Mesenchymal stem cell (in vitro differentiated cells and primary cell): ENCODE measurements around the gene NFATC2.

Source experiments
- DNase-seq: peaks from one replicate; pipeline ENCODE4 v3.0.0-alpha.2; 2013
- H2AFZ ChIP-seq: one replicate; pipeline ENCODE4 v1.6.1; 2013; ENCODE audit warnings: low read depth, mild to moderate bottlenecking, control low read depth, inconsistent platforms, low read length, moderate library complexity
- H2AK5ac ChIP-seq: 2 replicates; pipeline ENCODE4 v1.6.1; 2013; ENCODE audit warnings: low read length, moderate library complexity, mild to moderate bottlenecking, inconsistent platforms; ENCODE audit not compliant: severe bottlenecking
- H2BK120ac ChIP-seq: one replicate; pipeline ENCODE4 v1.6.1; 2013; ENCODE audit warnings: low read depth, mild to moderate bottlenecking, inconsistent platforms, low read length, moderate library complexity
- H2BK12ac ChIP-seq, 2 experiments: one replicate each; pipeline ENCODE4 v1.6.1; 2013; ENCODE audit warnings: inconsistent platforms in 2 of 2, low read length in 2 of 2, mild to moderate bottlenecking in 2 of 2, moderate library complexity in 2 of 2, control low read depth in 1 of 2
- H2BK15ac ChIP-seq: one replicate; pipeline ENCODE4 v1.6.1; 2013; ENCODE audit warnings: mild to moderate bottlenecking, low read depth, inconsistent platforms; ENCODE audit not compliant: poor library complexity, severe bottlenecking
- H2BK5ac ChIP-seq: 2 replicates; pipeline ENCODE4 v1.6.1; 2013; ENCODE audit warnings: low read depth, mild to moderate bottlenecking, low read length, control low read depth, inconsistent platforms; ENCODE audit not compliant: poor library complexity, severe bottlenecking
- H3K14ac ChIP-seq, 2 experiments: one replicate each; pipeline ENCODE4 v1.6.1; 2013; ENCODE audit warnings: inconsistent platforms in 2 of 2, low read length in 2 of 2, control low read depth in 1 of 2, mild to moderate bottlenecking in 1 of 2, moderate library complexity in 1 of 2
- H3K18ac ChIP-seq, 2 experiments: one replicate each; pipeline ENCODE4 v1.6.1; 2013; ENCODE audit warnings: inconsistent platforms in 2 of 2, low read length in 2 of 2, control low read depth in 1 of 2, low read depth in 1 of 2, mild to moderate bottlenecking in 1 of 2
- H3K23ac ChIP-seq, 2 experiments: one replicate each; pipeline ENCODE4 v1.6.1; 2013; ENCODE audit warnings: inconsistent platforms in 2 of 2, low read length in 2 of 2, mild to moderate bottlenecking in 2 of 2, moderate library complexity in 2 of 2, control low read depth in 1 of 2
- H3K27ac ChIP-seq: 2 replicates; pipeline ENCODE4 v1.5.1; 2013; ENCODE audit warnings: mild to moderate bottlenecking, moderate library complexity, low read length, control low read depth, inconsistent platforms; ENCODE audit not compliant: poor library complexity, severe bottlenecking
- H3K27me3 ChIP-seq, 2 experiments: 2 replicates each; pipeline versions ENCODE4 v1.6.1 to v1.7.0; 2013; ENCODE audit warnings: low read length in 2 of 2, mild to moderate bottlenecking in 2 of 2, moderate library complexity in 2 of 2, control low read depth in 1 of 2, inconsistent platforms in 1 of 2; ENCODE audit not compliant: control insufficient read depth in 1 of 2, insufficient read depth in 1 of 2
- H3K36me3 ChIP-seq, 2 experiments: 2 replicates each; pipeline versions ENCODE4 v1.6.1 to v1.7.0; 2013; ENCODE audit warnings: low read length in 2 of 2, control low read depth in 1 of 2, inconsistent platforms in 1 of 2, low read depth in 1 of 2, mild to moderate bottlenecking in 1 of 2; ENCODE audit not compliant: insufficient read depth in 2 of 2, control insufficient read depth in 1 of 2
- H3K4ac ChIP-seq, 2 experiments: one replicate each; pipeline ENCODE4 v1.6.1; 2013; ENCODE audit warnings: inconsistent platforms in 2 of 2, low read length in 2 of 2, mild to moderate bottlenecking in 2 of 2, moderate library complexity in 2 of 2, control low read depth in 1 of 2, low read depth in 1 of 2
- H3K4me1 ChIP-seq: 2 replicates; pipeline ENCODE4 v1.6.1; 2013; ENCODE audit warnings: low read depth, low read length, control low read depth; ENCODE audit not compliant: control insufficient read depth, insufficient read depth
- H3K4me2 ChIP-seq: 2 replicates; pipeline ENCODE4 v1.6.1; 2013; ENCODE audit warnings: low read length, mild to moderate bottlenecking, inconsistent platforms; ENCODE audit not compliant: poor library complexity, severe bottlenecking
- H3K4me3 ChIP-seq, 2 experiments: 2 replicates each; pipeline versions ENCODE4 v1.5.1 to v1.7.0; 2013; ENCODE audit warnings: low read length in 2 of 2, mild to moderate bottlenecking in 2 of 2, control low read depth in 1 of 2, low read depth in 1 of 2; ENCODE audit not compliant: insufficient read depth in 1 of 2
- H3K79me1 ChIP-seq: replicated peaks from 2 replicates; pipeline ENCODE4 v1.6.1; 2013; ENCODE audit warnings: mild to moderate bottlenecking, control low read depth, low read length, inconsistent platforms; ENCODE audit not compliant: poor library complexity, severe bottlenecking
- H3K9ac ChIP-seq: 2 replicates; pipeline ENCODE4 v1.7.0; 2013; ENCODE audit warnings: mild to moderate bottlenecking, low read length, moderate library complexity
- H3K9me3 ChIP-seq: 2 replicates; pipeline ENCODE4 v1.7.0; 2013; ENCODE audit warnings: mild to moderate bottlenecking, low read length; ENCODE audit not compliant: control insufficient read depth
- H4K8ac ChIP-seq: one replicate; pipeline ENCODE4 v1.6.1; 2013; ENCODE audit warnings: inconsistent platforms, mild to moderate bottlenecking, low read length, moderate library complexity
- H4K91ac ChIP-seq: one replicate; pipeline ENCODE4 v1.6.1; 2013; ENCODE audit warnings: mild to moderate bottlenecking, low read length, inconsistent platforms
- WGBS: methylation state at CpG from one replicate; pipeline ENCODE4 v1.1.7; 2013; ENCODE audit warnings: mixed read lengths; 5-methylcytosine and 5-hydroxymethylcytosine counted together

Gene NFATC2

GRCh38 chr20:51382111-51382985 lies 160.2 kb downstream of the NFATC2 start:
- Histone ChIP-seq H3K4me2 (no peak overlapping the region), H3K4me1 (peaks cover 13% of the 10 kb centered on the region), H3K36me3 (peaks cover 0 to 3% of the 10 kb centered on the region in 2 experiments)

GRCh38 chr20:51381557-51381956 lies 161.0 kb downstream of the NFATC2 start:
- Histone ChIP-seq H2AFZ (no peak overlapping the region), H3K4me1 (peaks cover 13% of the 10 kb centered on the region), H3K36me3 (peaks cover 0 to 3% of the 10 kb centered on the region in 2 experiments), H3K4me2 (no peak overlapping the region), H3K79me1 (no peaks in the 10 kb centered on the region), H4K91ac (no peak overlapping the region), H3K27ac (no peak overlapping the region), H2BK120ac (no peak overlapping the region), H3K4ac (no peak overlapping the region), H2BK15ac (no peak overlapping the region), H3K23ac (no peak overlapping the region), H2BK12ac (no peak overlapping the region), H3K4me3 (no peak overlapping the region), H2AK5ac (no peak overlapping the region), H3K9ac (no peak overlapping the region), H3K14ac (no peak overlapping the region), H4K8ac (no peak overlapping the region), H3K27me3 (peaks cover 0 to 6% of the 10 kb centered on the region in 2 experiments), H3K18ac (no peak overlapping the region), H3K9me3 (no peaks in the 10 kb centered on the region), H2BK5ac (no peak overlapping the region)
- WGBS, result 95% methylated on average over 12 of the region's 12 CpGs
- DNase-seq, result no peak

More at GRCh38 chr20:51382111-51382985, 160.2 kb downstream of the NFATC2 start:
- Histone ChIP-seq H2BK5ac (no peak overlapping the region), H2AFZ (no peak overlapping the region), H3K14ac (no peak overlapping the region), H4K91ac (no peak overlapping the region), H3K27me3 (peaks cover 0 to 6% of the 10 kb centered on the region in 2 experiments), H3K23ac (no peak overlapping the region), H3K9me3 (no peaks in the 10 kb centered on the region), H3K79me1 (no peaks in the 10 kb centered on the region), H3K18ac (no peak overlapping the region), H3K4ac (no peak overlapping the region), H3K27ac (no peak overlapping the region), H3K9ac (no peak overlapping the region), H2BK15ac (no peak overlapping the region), H4K8ac (no peak overlapping the region), H2BK120ac (no peak overlapping the region), H2AK5ac (no peak overlapping the region), H3K4me3 (no peak overlapping the region), H2BK12ac (no peak overlapping the region)
- WGBS, result 91% methylated on average over 17 of the region's 17 CpGs
- no peak for DNase-seq

GRCh38 chr20:51380401-51381385 lies 161.8 kb downstream of the NFATC2 start:
- Histone ChIP-seq H3K14ac (no peak overlapping the region), H3K79me1 (no peaks in the 10 kb centered on the region), H3K23ac (no peak overlapping the region), H3K4me2 (no peak overlapping the region), H3K9me3 (no peaks in the 10 kb centered on the region), H3K9ac (no peak overlapping the region), H4K8ac (no peak overlapping the region), H2AK5ac (no peak overlapping the region), H4K91ac (no peak overlapping the region), H2BK5ac (no peak overlapping the region), H3K4ac (no peak overlapping the region), H2BK120ac (no peak overlapping the region), H3K4me3 (no peak overlapping the region), H2BK15ac (no peak overlapping the region), H3K18ac (no peak overlapping the region), H3K27ac (no peak overlapping the region), H3K4me1 (peaks cover 13% of the 10 kb centered on the region), H2BK12ac (no peak overlapping the region), H2AFZ (no peak overlapping the region), H3K36me3 (peaks cover 0 to 3% of the 10 kb centered on the region in 2 experiments), H3K27me3 (peaks cover 0 to 6% of the 10 kb centered on the region in 2 experiments)
- no peak for DNase-seq
- 84% methylated on average over 10 of the region's 13 CpGs for whole genome bisulfite sequencing
